A549 (cell line): ENCODE measurements around the gene OR6A2. TPM values are rescaled to one million over a fixed set of nuclear protein-coding genes. Genes with fewer than 3 reads are reported as not detected.

Experiments used
- ATAC-seq, 2 experiments: fragments of 200-7000 bp in 1 of 2; fragments of >200 bp in 1 of 2; cut with Nextera tagmentation in 1 of 2; cut with Tn5 transposase in 1 of 2; 3 replicates each; pipeline versions ENCODE4 v1.8.0 to v1.9.1; 2018 to 2020; ENCODE audit warnings: mild to moderate bottlenecking in 1 of 2, moderate library complexity in 1 of 2
- CTCF ChIA-PET: fragments of 300-600 bp; sonication (Branson Sonifier 250); formaldehyde crosslinking; extraction: SDS; loops from one replicate; lab custom pipeline; 2021; ENCODE audit warnings: antibody characterized with exemption, inconsistent platforms; lab: Yijun Ruan, JAX
- POLR2A ChIA-PET: fragments of 350-600 bp; formaldehyde crosslinking; extraction: SDS; loops from one replicate; lab custom pipeline; 2021; ENCODE audit warnings: antibody characterized with exemption, inconsistent platforms; lab: Yijun Ruan, JAX
- DNase-seq, 2 experiments: peaks; one replicate each; pipeline versions ENCODE4 v3.0.0 to v3.0.0-alpha.2; 2011 to 2016; ENCODE audit warnings: low read depth in 1 of 2, low spot score in 1 of 2
- FAIRE-seq: peaks from 2 replicates; lab custom pipeline; 2011; peaks lifted over from hg19 to GRCh38; lab: Jason Lieb, UNC
- H3K27ac ChIP-seq, 2 experiments: fragments of >200 bp; sonication (Bioruptor Twin); formaldehyde crosslinking; 3 replicates each; pipeline ENCODE4 v1.5.1; 2016 to 2017
- H3K4me1 ChIP-seq: fragments of >200 bp; sonication (Bioruptor Twin); formaldehyde crosslinking; 3 replicates; pipeline ENCODE4 v1.6.1; 2016
- H3K4me2 ChIP-seq: fragments of >200 bp; sonication (Bioruptor Twin); formaldehyde crosslinking; 3 replicates; pipeline ENCODE4 v1.6.1; 2016
- H3K4me3 ChIP-seq: fragments of >200 bp; sonication (Bioruptor Twin); formaldehyde crosslinking; 3 replicates; pipeline ENCODE4 v1.5.1; 2016
- H3K9me3 ChIP-seq: fragments of >200 bp; sonication (Bioruptor Twin); formaldehyde crosslinking; 3 replicates; pipeline ENCODE4 v1.6.1; 2016
- BHLHE40 ChIP-seq: IDR thresholded peaks from 2 replicates; pipeline ENCODE4 v1.6.1; 2012; ENCODE audit warnings: low read depth, low read length, inconsistent platforms
- CBX8 ChIP-seq: fragments of 200-600 bp; sonication (generic); IDR thresholded peaks from 2 replicates; pipeline ENCODE4 v1.6.1; 2016
- CHD2 ChIP-seq: fragments of 150-350 bp; IDR thresholded peaks from 2 replicates; pipeline ENCODE4 v1.6.1; 2014; ENCODE audit warnings: low read length; ENCODE audit not compliant: partially characterized antibody
- CHD4 ChIP-seq: fragments of 200-600 bp; sonication (generic); IDR thresholded peaks from 2 replicates; pipeline ENCODE4 v1.6.1; 2016; ENCODE audit warnings: antibody characterized with exemption, mild to moderate bottlenecking, borderline replicate concordance
- E2F6 ChIP-seq: IDR thresholded peaks from 2 replicates; pipeline ENCODE4 v1.6.1; 2012; ENCODE audit warnings: low read depth, borderline replicate concordance
- EHF ChIP-seq: fragments of 250-450 bp; sonication (Bioruptor Pico); IDR thresholded peaks from 2 replicates; pipeline ENCODE4 v1.5.0; 2020; ENCODE audit warnings: mild to moderate bottlenecking
- EHMT2 ChIP-seq: fragments of 200-600 bp; sonication (generic); IDR thresholded peaks from 2 replicates; pipeline ENCODE4 v1.6.1; 2016; ENCODE audit warnings: antibody characterized with exemption, low read depth, mild to moderate bottlenecking, moderate library complexity
- ESRRA ChIP-seq: fragments of 150-350 bp; IDR thresholded peaks from 2 replicates; pipeline ENCODE4 v1.6.1; 2014; ENCODE audit warnings: mild to moderate bottlenecking, low read length, borderline replicate concordance
- FOSB ChIP-seq: fragments of 250-450 bp; sonication (Bioruptor Pico); IDR thresholded peaks from 2 replicates; pipeline ENCODE4 v1.5.0; 2020; ENCODE audit warnings: mild to moderate bottlenecking, moderate library complexity
- FOXS1 ChIP-seq: fragments of 250-450 bp; sonication (Bioruptor Pico); IDR thresholded peaks from 2 replicates; pipeline ENCODE4 v1.5.0; 2020; ENCODE audit warnings: mild to moderate bottlenecking, moderate library complexity
- GATA3 ChIP-seq: IDR thresholded peaks from 2 replicates; pipeline ENCODE4 v1.6.1; 2012; ENCODE audit warnings: borderline replicate concordance
- HES2 ChIP-seq: fragments of >200 bp; sonication (Bioruptor Twin); formaldehyde crosslinking; IDR thresholded peaks from 2 replicates; pipeline ENCODE4 v1.6.1; 2016
- HOXA7 ChIP-seq: fragments of 250-450 bp; sonication (Bioruptor Pico); IDR thresholded peaks from 2 replicates; pipeline ENCODE4 v1.5.0; 2020; ENCODE audit warnings: mild to moderate bottlenecking, moderate library complexity
- HOXB13 ChIP-seq: fragments of 250-450 bp; sonication (Bioruptor Pico); IDR thresholded peaks from 2 replicates; pipeline ENCODE4 v1.5.0; 2020; ENCODE audit warnings: low read depth, mild to moderate bottlenecking, moderate library complexity
- JUNB ChIP-seq: fragments of >200 bp; sonication (Bioruptor Twin); formaldehyde crosslinking; IDR thresholded peaks from 2 replicates; pipeline ENCODE4 v1.6.1; 2016
- KDM1A ChIP-seq: fragments of 200-600 bp; sonication (generic); IDR thresholded peaks from 2 replicates; pipeline ENCODE4 v1.6.1; 2016; ENCODE audit warnings: low read depth, mild to moderate bottlenecking
- MAFK ChIP-seq: fragments of 450-650 bp; IDR thresholded peaks from 2 replicates; pipeline ENCODE4 v1.6.1; 2014; ENCODE audit not compliant: partially characterized antibody
- MYC ChIP-seq: IDR thresholded peaks from 2 replicates; pipeline ENCODE4 v1.6.1; 2012; ENCODE audit warnings: mild to moderate bottlenecking, inconsistent platforms, low read length, improper control_type of control experiment, borderline replicate concordance
- NFE2L2 ChIP-seq: fragments of 150-350 bp; conservative IDR thresholded peaks from 2 replicates; pipeline ENCODE4 v1.6.1; 2014; ENCODE audit warnings: low read length
- NPAS2 ChIP-seq: fragments of 250-450 bp; sonication (Bioruptor Pico); IDR thresholded peaks from 2 replicates; pipeline ENCODE4 v1.8.0; 2022; ENCODE audit warnings: mild to moderate bottlenecking, moderate library complexity, borderline replicate concordance
- NR3C1 ChIP-seq: fragments of >200 bp; sonication (Bioruptor Twin); formaldehyde crosslinking; IDR thresholded peaks from 3 replicates; pipeline ENCODE4 v1.6.1; 2017
- PHF8 ChIP-seq: fragments of 200-600 bp; sonication (generic); IDR thresholded peaks from 2 replicates; pipeline ENCODE4 v1.6.1; 2016; ENCODE audit warnings: low read depth, mild to moderate bottlenecking, antibody characterized with exemption, moderate library complexity, borderline replicate concordance
- POLR2A ChIP-seq: IDR thresholded peaks from 2 replicates; pipeline ENCODE4 v1.6.1; 2012; ENCODE audit warnings: mild to moderate bottlenecking, low read length
- RAD21 ChIP-seq, 2 experiments: fragments of >200 bp in 1 of 2; sonication (Bioruptor Twin) in 1 of 2; formaldehyde crosslinking in 1 of 2; IDR thresholded peaks in 1 of 2; conservative IDR thresholded peaks in 1 of 2; 2 replicates in 1 of 2; 3 replicates in 1 of 2; pipeline ENCODE4 v1.6.1; 2012 to 2018; ENCODE audit warnings: inconsistent platforms in 1 of 2
- RARB ChIP-seq: fragments of 250-450 bp; sonication (Bioruptor Pico); IDR thresholded peaks from 2 replicates; pipeline ENCODE4 v1.8.0; 2021; ENCODE audit warnings: mild to moderate bottlenecking, moderate library complexity
- RCOR1 ChIP-seq: fragments of 150-350 bp; IDR thresholded peaks from 2 replicates; pipeline ENCODE4 v1.6.1; 2014; ENCODE audit warnings: antibody characterized with exemption, low read length, low read depth
- REST ChIP-seq: fragments of 200-600 bp; sonication (generic); IDR thresholded peaks from 2 replicates; pipeline ENCODE4 v1.6.1; 2016; ENCODE audit warnings: antibody characterized with exemption, mild to moderate bottlenecking, moderate library complexity
- RFX5 ChIP-seq: fragments of 450-650 bp; IDR thresholded peaks from 2 replicates; pipeline ENCODE4 v1.7.1; 2014; ENCODE audit warnings: antibody characterized with exemption, mild to moderate bottlenecking, moderate library complexity
- SREBF2 ChIP-seq: fragments of 450-650 bp; IDR thresholded peaks from 2 replicates; pipeline ENCODE4 v1.6.1; 2014; ENCODE audit warnings: mild to moderate bottlenecking, moderate library complexity
- TP53 ChIP-seq: fragments of 250-450 bp; sonication (Bioruptor Pico); IDR thresholded peaks from 2 replicates; pipeline ENCODE4 v1.5.0; 2021; ENCODE audit warnings: mild to moderate bottlenecking, moderate library complexity
- ZFP36 ChIP-seq: fragments of 450-650 bp; IDR thresholded peaks from 2 replicates; pipeline ENCODE4 v1.6.1; 2014; ENCODE audit warnings: borderline replicate concordance; ENCODE audit not compliant: partially characterized antibody
- ZSCAN20 ChIP-seq: fragments of 250-450 bp; sonication (Bioruptor Pico); IDR thresholded peaks from 2 replicates; pipeline ENCODE4 v1.8.0; 2022; ENCODE audit warnings: mild to moderate bottlenecking, moderate library complexity
- WGBS: methylation state at CpG from one replicate; pipeline ENCODE4 v1.1.6; 2017; ENCODE audit errors: missing lambda C conversion rate; 5-methylcytosine and 5-hydroxymethylcytosine counted together
- polyA plus RNA-seq, 4 experiments: library from polyadenylated mRNA; depleted of rRNA in 3 of 4; stranded (reverse); fragments of >200 nt; fragmentation: RNase III in 1 of 4; extraction: RNeasy Plus Mini Kit Qiagen cat#74134 plus additional on column Dnase treatment in 1 of 4; gene quantifications; 2 replicates in 3 of 4; 3 replicates in 1 of 4; pipeline ENCODE4 v1.2.3, GENCODE V29; 2011 to 2017

The OR6A2 gene
- polyA plus RNA-seq, 2 of the 4 experiments (the other 2 are of a cell fraction): 0.01 TPM; not detected in 1

DNA sequence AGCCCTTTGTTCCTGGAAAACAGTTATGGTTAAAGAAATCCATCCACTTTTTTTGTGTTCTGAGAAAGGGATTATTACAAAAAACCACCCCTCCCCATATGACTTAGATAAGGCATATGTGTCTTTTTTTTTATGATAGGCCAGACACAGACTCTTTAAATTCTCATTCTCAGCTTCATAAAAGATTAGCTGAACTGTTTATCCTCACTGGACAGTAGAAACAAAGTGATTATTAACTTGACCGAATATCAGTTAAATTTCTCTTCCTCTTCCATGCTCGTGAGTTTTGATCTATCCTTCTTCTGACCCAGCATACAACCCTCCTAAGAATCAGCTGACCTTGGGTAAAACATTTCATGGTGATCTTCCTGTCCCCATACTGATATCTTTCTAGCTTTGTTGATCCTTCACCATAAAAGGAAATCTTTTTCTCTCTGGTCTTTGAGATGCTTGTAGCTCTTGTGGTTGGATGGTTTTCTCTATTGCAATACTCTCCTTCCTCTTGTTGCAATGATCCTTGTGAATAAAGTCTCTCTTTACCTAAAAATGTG, 53.9 kb downstream of the OR6A2 start:
- no peaks in the 10 kb centered on the region for H3K9me3 ChIP-seq
- WGBS: 1% methylated on average over 2 of the region's 2 CpGs
- H3K4me2 ChIP-seq: no peak overlapping the region
- CTCF ChIA-PET: interaction anchor here (1.5 to 4.2 kb wide), 3 partner anchors 7 to 233 kb away, joined by 3 to 41 read pairs (median 10); no protein-coding TSS in a partner anchor
- DNase-seq: no peak
- POLR2A ChIA-PET: no interaction called here
- no peak overlapping the region for H3K27ac ChIP-seq
- no peak overlapping the region for H3K4me3 ChIP-seq
- H3K4me1 ChIP-seq: no peaks in the 10 kb centered on the region
- no peak for FAIRE-seq
- TF ChIP-seq E2F6 (no peak), JUNB (no peak), CHD4 (no peak), EHF (CRISPR knock-in tag) (no peak), HOXA7 (CRISPR knock-in tag) (no peak), BHLHE40 (no peak), CHD2 (no peak), EHMT2 (no peak), POLR2A (no peak), MAFK (no peak), ZSCAN20 (CRISPR knock-in tag) (no peak), SREBF2 (no peak), ESRRA (no peak), TP53 (no peak), RFX5 (no peak), ZFP36 (no peak), RAD21 (conservative IDR thresholded peaks at IDR 0.05 in 1 of 2, IDR thresholded peaks at IDR 0.05 in 1 of 2) (no peak)
- no peak for ATAC-seq

- ChIA-PET POLR2A (no interaction called here), CTCF (interaction anchor here (4.2 kb wide), 1 partner anchor 11 kb away, joined by 41 read pairs; no protein-coding TSS in a partner anchor)
- no peak for TF ChIP-seq CHD4
- no peak for TF ChIP-seq FOXS1 (CRISPR knock-in tag)
- no peak for TF ChIP-seq POLR2A
- TF ChIP-seq NFE2L2: no peak
- TF ChIP-seq GATA3: no peak
- Histone ChIP-seq H3K4me2 (no peak overlapping the region), H3K4me3 (no peak overlapping the region), H3K9me3 (no peaks in the 10 kb centered on the region), H3K27ac (no peak overlapping the region), H3K4me1 (no peaks in the 10 kb centered on the region)
- no peak for ATAC-seq
- WGBS: 2% methylated on average over 4 of the region's 4 CpGs
- no peak for FAIRE-seq
- no peak for DNase-seq
Observed at GRCh38 chr11:6745018-6745417, 54.5 kb downstream of the OR6A2 start.

- FAIRE-seq: no peak
- no peaks in the 10 kb centered on the region for H3K4me1 ChIP-seq
- H3K4me2 ChIP-seq: no peak overlapping the region
- 23% methylated on average over 5 of the region's 7 CpGs for WGBS
- H3K4me3 ChIP-seq: no peak overlapping the region
- POLR2A ChIA-PET: no interaction called here
- H3K27ac ChIP-seq: no peak overlapping the region
- no peak for ATAC-seq
- TF ChIP-seq ZFP36 (no peak), KDM1A (no peak), FOSB (CRISPR knock-in tag) (no peak), MYC (no peak), REST (no peak), HES2 (no peak), PHF8 (no peak), RAD21 (conservative IDR thresholded peaks at IDR 0.05 in 1 of 2, IDR thresholded peaks at IDR 0.05 in 1 of 2) (no peak), NPAS2 (CRISPR knock-in tag) (no peak), MAFK (no peak), POLR2A (no peak), BHLHE40 (no peak), RARB (CRISPR knock-in tag) (no peak), HOXB13 (no peak), RCOR1 (no peak), CBX8 (no peak), NR3C1 (no peak)
- CTCF ChIA-PET: interaction anchor here (1.2 to 2.5 kb wide), 3 partner anchors 13 to 27 kb away, joined by 3 to 10 read pairs (median 3); no protein-coding TSS in a partner anchor
- no peaks in the 10 kb centered on the region for H3K9me3 ChIP-seq
- no peak for DNase-seq
Observed at GRCh38 chr11:6742260-6742659, 57.2 kb downstream of the OR6A2 start.
